ENCODE data around the gene PAH.

The PAH gene

DNA sequence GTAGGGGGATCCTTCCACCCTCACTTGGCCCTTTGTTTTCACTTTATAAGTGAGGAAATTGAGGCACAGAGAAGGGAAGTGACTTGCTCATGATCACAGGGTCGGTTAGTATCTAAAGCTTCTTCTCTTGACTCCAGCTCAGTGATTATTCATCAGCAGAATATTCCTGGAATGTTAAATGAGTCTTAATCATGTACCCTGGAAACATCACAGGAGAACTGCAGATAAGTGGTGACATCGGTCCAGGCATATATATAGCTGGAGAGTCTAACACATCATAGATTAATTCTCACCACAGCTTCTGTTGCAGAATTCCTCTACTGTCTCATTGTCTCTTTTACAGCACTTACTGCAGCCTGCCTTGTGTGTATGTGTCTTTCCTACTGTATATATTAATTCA, 69.9 kb downstream of the PAH start:
- TF ChIP-seq, protein P1, sequence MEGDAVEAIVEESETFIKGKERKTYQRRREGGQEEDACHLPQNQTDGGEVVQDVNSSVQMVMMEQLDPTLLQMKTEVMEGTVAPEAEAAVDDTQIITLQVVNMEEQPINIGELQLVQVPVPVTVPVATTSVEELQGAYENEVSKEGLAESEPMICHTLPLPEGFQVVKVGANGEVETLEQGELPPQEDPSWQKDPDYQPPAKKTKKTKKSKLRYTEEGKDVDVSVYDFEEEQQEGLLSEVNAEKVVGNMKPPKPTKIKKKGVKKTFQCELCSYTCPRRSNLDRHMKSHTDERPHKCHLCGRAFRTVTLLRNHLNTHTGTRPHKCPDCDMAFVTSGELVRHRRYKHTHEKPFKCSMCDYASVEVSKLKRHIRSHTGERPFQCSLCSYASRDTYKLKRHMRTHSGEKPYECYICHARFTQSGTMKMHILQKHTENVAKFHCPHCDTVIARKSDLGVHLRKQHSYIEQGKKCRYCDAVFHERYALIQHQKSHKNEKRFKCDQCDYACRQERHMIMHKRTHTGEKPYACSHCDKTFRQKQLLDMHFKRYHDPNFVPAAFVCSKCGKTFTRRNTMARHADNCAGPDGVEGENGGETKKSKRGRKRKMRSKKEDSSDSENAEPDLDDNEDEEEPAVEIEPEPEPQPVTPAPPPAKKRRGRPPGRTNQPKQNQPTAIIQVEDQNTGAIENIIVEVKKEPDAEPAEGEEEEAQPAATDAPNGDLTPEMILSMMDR (IDR thresholded peaks at IDR 0.05) = no peak

DNA sequence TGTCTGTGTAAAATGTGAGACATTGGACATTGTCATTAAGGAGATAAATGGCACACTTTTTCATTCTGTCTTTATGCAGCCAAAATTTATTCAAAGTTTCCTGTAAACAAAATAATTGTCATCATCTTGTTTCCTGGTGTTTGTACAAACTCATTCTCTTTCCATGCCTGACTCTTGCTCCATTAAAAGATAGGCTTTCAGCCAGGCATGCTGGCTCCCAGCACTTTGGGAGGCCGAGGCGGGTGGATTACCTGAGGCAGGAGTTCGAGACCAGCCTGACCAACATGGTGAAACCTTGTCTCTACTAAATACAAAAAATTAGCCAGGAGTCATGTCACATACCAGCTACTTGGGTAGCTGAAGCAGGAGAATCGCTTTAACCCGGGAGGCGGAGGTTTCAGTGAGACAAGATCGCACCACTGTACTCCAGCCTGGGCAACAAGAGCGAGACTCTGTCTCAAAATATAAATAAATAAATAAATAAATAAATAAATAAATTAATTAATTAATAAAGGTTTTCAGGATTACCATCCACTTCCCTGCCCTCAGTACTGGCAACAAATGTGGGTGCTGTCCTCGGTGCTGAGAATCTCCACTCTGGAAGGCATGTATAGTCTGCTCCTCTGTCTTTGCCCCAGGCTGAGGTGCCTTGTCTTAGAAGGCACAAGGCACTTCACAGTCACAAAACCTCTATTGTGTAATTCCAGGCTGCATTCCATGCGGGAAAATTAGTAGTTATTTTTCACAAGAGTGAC, 83.2 kb downstream of the PAH start:
- TF ChIP-seq, protein P1 (IDR thresholded peaks at IDR 0.05) = no peak

DNA sequence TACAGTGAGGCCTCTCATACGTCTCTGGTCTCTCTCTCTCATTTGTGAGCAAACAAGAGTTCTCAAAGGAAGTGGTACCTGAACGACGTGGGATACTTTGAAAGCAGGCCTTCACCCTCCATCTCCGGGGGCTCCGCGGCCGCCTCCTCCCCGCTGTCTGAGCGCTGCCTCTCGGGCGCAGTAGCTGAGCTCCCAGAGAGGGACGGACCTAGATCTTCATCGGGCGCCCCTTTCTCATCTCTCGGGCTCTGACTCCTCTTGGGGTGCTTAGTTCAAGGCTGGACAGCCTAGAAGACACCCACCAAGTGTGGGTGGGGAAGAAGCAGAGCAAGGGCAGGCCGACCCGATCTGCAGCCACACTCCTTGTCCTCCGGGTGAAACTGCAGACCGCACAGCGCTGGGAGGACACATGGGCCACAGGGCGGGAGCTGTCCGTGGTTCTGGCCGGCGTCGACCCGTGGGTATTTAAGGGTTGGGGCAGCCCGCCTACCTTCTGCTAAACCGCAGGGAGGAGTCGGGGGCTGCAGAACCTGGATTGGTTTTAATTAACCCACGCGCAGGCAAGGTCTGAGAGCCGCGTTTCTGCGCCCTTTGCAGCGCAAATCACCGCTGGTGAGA, 92.7 kb downstream of the PAH start:
- TF ChIP-seq, protein P1 (IDR thresholded peaks at IDR 0.05) = no peak

DNA sequence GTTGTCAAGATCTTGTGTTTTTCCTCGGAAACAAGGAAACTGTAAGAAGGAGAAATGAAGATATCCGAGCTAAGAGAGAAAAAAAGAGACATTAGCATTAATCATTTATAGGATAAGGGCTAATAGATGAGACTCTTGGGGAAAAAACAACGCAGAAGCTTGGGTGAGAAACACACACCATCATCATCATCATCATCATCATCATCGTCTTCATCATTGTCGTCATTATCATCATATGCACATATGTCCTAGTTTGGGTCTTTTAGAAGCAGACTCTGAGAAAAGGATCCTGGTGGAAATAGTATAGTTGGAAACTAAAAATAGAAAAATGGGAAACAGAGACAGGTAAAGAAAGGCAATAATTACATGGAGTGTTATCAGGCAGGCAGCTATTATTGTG, 95.9 kb downstream of the PAH start:
- TF ChIP-seq, protein P1 (IDR thresholded peaks at IDR 0.05) = no peak

DNA sequence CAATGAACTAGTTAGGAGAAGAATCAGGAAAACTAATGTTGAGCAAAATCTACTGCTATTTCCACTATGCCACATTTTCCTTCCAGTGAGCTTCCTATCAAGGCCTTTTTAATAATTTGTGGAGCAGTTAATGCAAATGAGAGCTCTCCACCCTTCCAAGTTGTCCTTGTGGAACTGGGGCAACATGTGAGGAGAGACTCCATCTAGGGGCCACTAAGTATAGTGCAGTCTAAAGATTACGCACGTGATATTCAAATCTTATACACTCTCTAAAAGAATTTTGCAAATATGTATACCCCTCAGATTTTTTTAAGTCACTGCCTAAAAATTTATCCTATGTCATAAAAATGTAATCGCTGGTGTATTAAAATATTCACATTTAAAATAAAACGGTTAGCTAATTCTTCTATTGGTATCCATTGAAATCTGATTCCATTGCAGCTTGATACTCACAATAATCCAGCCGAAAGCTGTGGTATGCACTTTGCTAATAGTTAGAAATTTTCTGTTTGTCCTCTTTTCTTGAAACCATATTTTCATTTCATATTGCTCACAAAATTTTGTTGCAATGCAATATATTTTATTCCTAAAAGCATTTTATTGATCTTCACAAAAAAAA, 100.1 kb downstream of the PAH start:
- TF ChIP-seq, protein P1 (IDR thresholded peaks at IDR 0.05) = peak; percentile 82

DNA sequence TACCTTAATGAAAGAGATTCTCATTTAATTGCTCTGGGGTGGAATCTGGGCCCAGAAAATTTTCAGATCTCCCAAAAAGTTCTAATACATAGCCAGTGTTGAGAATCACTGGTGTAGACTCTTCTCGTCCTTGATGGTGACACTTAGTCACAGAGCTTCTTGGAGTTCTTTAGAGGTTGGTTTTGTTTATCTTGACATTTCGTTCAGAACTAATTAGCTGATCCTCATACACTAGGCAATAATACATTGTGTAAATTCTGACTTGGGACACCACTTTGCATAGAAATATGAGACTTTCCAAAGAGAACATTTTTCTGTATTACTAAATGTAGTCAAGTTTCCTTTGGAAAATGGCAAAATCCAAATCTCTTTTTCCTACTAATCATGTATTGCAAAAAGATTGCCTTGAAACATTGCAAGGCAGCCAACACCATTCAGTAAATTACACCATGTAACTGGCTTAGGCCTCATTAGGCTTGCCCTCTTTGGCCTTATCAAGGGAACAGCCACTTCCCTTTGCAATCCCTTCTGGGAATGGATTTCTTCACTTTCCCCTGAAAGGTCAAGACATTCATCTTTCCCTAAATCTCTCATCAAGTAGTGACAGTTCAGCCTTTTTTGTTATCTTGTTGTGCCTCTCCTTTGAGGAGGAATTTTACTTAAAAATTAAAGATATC, 102.2 kb downstream of the PAH start:
- TF ChIP-seq, protein P1 (IDR thresholded peaks at IDR 0.05) = no peak

DNA sequence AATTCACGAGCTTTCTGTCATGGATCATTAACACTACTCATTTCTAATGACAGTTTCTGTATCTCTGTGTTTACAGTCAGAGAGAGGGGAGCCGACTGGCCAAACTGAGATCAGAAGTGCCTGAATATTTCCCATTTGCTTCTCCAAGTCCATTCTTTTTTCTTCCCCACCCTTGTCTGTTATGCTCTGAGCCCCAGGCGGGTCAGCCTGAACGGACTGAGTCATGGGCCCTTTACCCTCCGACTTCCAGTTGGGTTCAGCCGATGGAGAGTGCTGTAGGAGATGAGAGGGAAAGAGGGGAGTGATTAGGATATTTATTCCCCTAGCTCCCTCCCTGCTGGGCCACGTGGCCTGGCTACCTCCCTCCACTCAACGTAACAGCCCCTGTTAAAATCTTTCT, 104.7 kb downstream of the PAH start:
- TF ChIP-seq, protein P1 (IDR thresholded peaks at IDR 0.05) = no peak
